Memory B cell (primary cell): ENCODE results near the gene RTL5.

Source experiments
- ATAC-seq: fragments of 150-1000 bp; cut with Tn5 transposase; 2 replicates; pipeline ENCODE4 v1.10.0; 2021; ENCODE audit warnings: low read depth, mild to moderate bottlenecking, moderate library complexity
- DNase-seq, 2 donors: peaks; one replicate each; pipeline ENCODE4 v3.0.0; 2022; ENCODE audit warnings: low spot score in 2 of 2
- H3K27ac Mint-ChIP-seq: one replicate; pipeline ENCODE4 v1.8.0; 2022; ENCODE audit warnings: mild to moderate bottlenecking, moderate library complexity, mixed read lengths
- H3K27me3 Mint-ChIP-seq: one replicate; pipeline ENCODE4 v1.8.0; 2022; ENCODE audit warnings: mixed read lengths
- H3K36me3 Mint-ChIP-seq: one replicate; pipeline ENCODE4 v1.8.0; 2022; ENCODE audit warnings: mild to moderate bottlenecking, mixed read lengths
- H3K4me1 Mint-ChIP-seq: one replicate; pipeline ENCODE4 v1.8.0; 2022; ENCODE audit warnings: mixed read lengths
- H3K4me3 Mint-ChIP-seq: one replicate; pipeline ENCODE4 v1.8.0; 2022; ENCODE audit warnings: mild to moderate bottlenecking, moderate library complexity, mixed read lengths
- H3K9me3 Mint-ChIP-seq: one replicate; pipeline ENCODE4 v1.8.0; 2022; ENCODE audit warnings: mixed read lengths

The RTL5 gene

GRCh38 chrX:72125331-72126047 is 6.2 kb downstream of the RTL5 start:
- DNase-seq (no peak), ATAC-seq (peak; percentile 26)
- peak overlapping the region; percentile 2 for H3K27ac Mint-ChIP-seq
- H3K4me3 Mint-ChIP-seq: no peak overlapping the region
- H3K36me3 Mint-ChIP-seq: no peaks in the 10 kb centered on the region
- H3K9me3 Mint-ChIP-seq: no peaks in the 10 kb centered on the region
- peaks cover 20% of the 10 kb centered on the region for H3K4me1 Mint-ChIP-seq
- peaks cover 9% of the 10 kb centered on the region for H3K27me3 Mint-ChIP-seq

GRCh38 chrX:72124540-72125201 is 7.0 kb downstream of the RTL5 start:
- Mint-ChIP-seq H3K4me1 (peaks cover 20% of the 10 kb centered on the region), H3K36me3 (no peaks in the 10 kb centered on the region), H3K4me3 (no peak overlapping the region), H3K27ac (peak overlapping the region; percentile 2), H3K27me3 (peaks cover 9% of the 10 kb centered on the region), H3K9me3 (no peaks in the 10 kb centered on the region)
- DNase-seq (no peak), ATAC-seq (no peak)

GRCh38 chrX:72123471-72124185 is 8.1 kb downstream of the RTL5 start:
- Mint-ChIP-seq H3K27me3 (peaks cover 5% of the 10 kb centered on the region), H3K9me3 (no peaks in the 10 kb centered on the region), H3K36me3 (no peaks in the 10 kb centered on the region), H3K4me1 (peaks cover 18% of the 10 kb centered on the region), H3K27ac (peak overlapping the region; percentile 2), H3K4me3 (no peak overlapping the region)
- DNase-seq (no peak), ATAC-seq (no peak)

GRCh38 chrX:72122621-72123337 is 8.9 kb downstream of the RTL5 start:
- ATAC-seq (no peak), DNase-seq (no peak)
- no peaks in the 10 kb centered on the region for H3K36me3 Mint-ChIP-seq
- no peak overlapping the region for H3K4me3 Mint-ChIP-seq
- peaks cover 18% of the 10 kb centered on the region for H3K4me1 Mint-ChIP-seq
- no peaks in the 10 kb centered on the region for H3K9me3 Mint-ChIP-seq
- peaks cover 5% of the 10 kb centered on the region for H3K27me3 Mint-ChIP-seq
- H3K27ac Mint-ChIP-seq: no peak overlapping the region

GRCh38 chrX:72121383-72121782 is 10.3 kb downstream of the RTL5 start:
- Mint-ChIP-seq H3K36me3 (no peaks in the 10 kb centered on the region), H3K27me3 (peaks cover 5% of the 10 kb centered on the region), H3K9me3 (no peaks in the 10 kb centered on the region), H3K27ac (peak overlapping the region; percentile 63), H3K4me3 (no peak overlapping the region), H3K4me1 (peaks cover 18% of the 10 kb centered on the region)
- peak; percentile 67 for ATAC-seq
- no peak for DNase-seq

GRCh38 chrX:72120837-72121236 is 10.9 kb downstream of the RTL5 start:
- Mint-ChIP-seq H3K27me3 (peaks cover 5% of the 10 kb centered on the region), H3K27ac (peak overlapping the region; percentile 63), H3K4me3 (no peak overlapping the region), H3K9me3 (no peaks in the 10 kb centered on the region), H3K36me3 (no peaks in the 10 kb centered on the region), H3K4me1 (peaks cover 18% of the 10 kb centered on the region)
- ATAC-seq (no peak), DNase-seq (no peak)

- Mint-ChIP-seq H3K36me3 (no peaks in the 10 kb centered on the region), H3K4me1 (peaks cover 7% of the 10 kb centered on the region), H3K9me3 (no peaks in the 10 kb centered on the region), H3K27ac (no peak overlapping the region), H3K4me3 (no peak overlapping the region), H3K27me3 (no peaks in the 10 kb centered on the region)
- ATAC-seq: no peak
- no peak for DNase-seq
These were observed 14.0 kb downstream of the RTL5 start for GRCh38 chrX:72117636-72118210.

- DNase-seq: no peak
- no peak overlapping the region for H3K27ac Mint-ChIP-seq
- no peaks in the 10 kb centered on the region for H3K9me3 Mint-ChIP-seq
- peaks cover 3% of the 10 kb centered on the region for H3K27me3 Mint-ChIP-seq
- no peaks in the 10 kb centered on the region for H3K36me3 Mint-ChIP-seq
- H3K4me1 Mint-ChIP-seq: peaks cover 2% of the 10 kb centered on the region
- no peak overlapping the region for H3K4me3 Mint-ChIP-seq
- ATAC-seq: no peak
These were observed 16.3 kb downstream of the RTL5 start for GRCh38 chrX:72115380-72115779.

GRCh38 chrX:72114807-72115206 is 16.9 kb downstream of the RTL5 start:
- no peaks in the 10 kb centered on the region for H3K9me3 Mint-ChIP-seq
- DNase-seq (no peak), ATAC-seq (no peak)
- H3K36me3 Mint-ChIP-seq: no peaks in the 10 kb centered on the region
- peaks cover 2% of the 10 kb centered on the region for H3K4me1 Mint-ChIP-seq
- H3K27me3 Mint-ChIP-seq: peaks cover 3% of the 10 kb centered on the region
- H3K27ac Mint-ChIP-seq: no peak overlapping the region
- H3K4me3 Mint-ChIP-seq: no peak overlapping the region

GRCh38 chrX:72114306-72114705 is 17.4 kb downstream of the RTL5 start:
- ATAC-seq (no peak), DNase-seq (no peak)
- H3K27ac Mint-ChIP-seq: no peak overlapping the region
- H3K4me3 Mint-ChIP-seq: no peak overlapping the region
- H3K9me3 Mint-ChIP-seq: no peaks in the 10 kb centered on the region
- H3K36me3 Mint-ChIP-seq: no peaks in the 10 kb centered on the region
- H3K27me3 Mint-ChIP-seq: peaks cover 3% of the 10 kb centered on the region
- H3K4me1 Mint-ChIP-seq: peaks cover 2% of the 10 kb centered on the region

GRCh38 chrX:72113461-72113860 is 18.3 kb downstream of the RTL5 start:
- Mint-ChIP-seq H3K9me3 (no peaks in the 10 kb centered on the region), H3K27ac (no peak overlapping the region), H3K36me3 (no peaks in the 10 kb centered on the region), H3K4me3 (no peak overlapping the region), H3K4me1 (peaks cover 2% of the 10 kb centered on the region), H3K27me3 (peaks cover 5% of the 10 kb centered on the region)
- DNase-seq (no peak), ATAC-seq (no peak)

GRCh38 chrX:72110876-72111708 is 20.6 kb downstream of the RTL5 start:
- DNase-seq (no peak), ATAC-seq (no peak)
- Mint-ChIP-seq H3K4me3 (no peak overlapping the region), H3K9me3 (no peaks in the 10 kb centered on the region), H3K27me3 (peaks cover 9% of the 10 kb centered on the region), H3K36me3 (no peaks in the 10 kb centered on the region), H3K4me1 (peaks cover 6% of the 10 kb centered on the region), H3K27ac (no peak overlapping the region)
